Panc1 (cell line): ENCODE measurements around the gene C22orf23. TPM values are rescaled to one million over a fixed set of nuclear protein-coding genes. Genes with fewer than 3 reads are reported as not detected.

ENCODE experiments used
- ATAC-seq: fragments of 200-7000 bp; cut with Tn5 transposase; 2 replicates; pipeline ENCODE4 v1.9.1; 2020; ENCODE audit warnings: mild to moderate bottlenecking, moderate library complexity
- BruUV-seq: library from RNA; stranded (reverse); fragments of 400-500 nt; replicated peaks from 2 replicates; lab custom pipeline; 2021; lab: Mats Ljungman, UMichigan
- CTCF ChIA-PET: fragments of 300-600 bp; sonication (Branson Sonifier 250); formaldehyde crosslinking; loops from one replicate; lab custom pipeline; 2022; ENCODE audit warnings: antibody characterized with exemption; lab: Charles Lee
- POLR2A ChIA-PET: fragments of 300-600 bp; sonication (Branson Sonifier 250); formaldehyde crosslinking; loops from one replicate; lab custom pipeline; 2022; ENCODE audit warnings: antibody characterized with exemption; lab: Charles Lee
- DNase-seq: peaks from one replicate; pipeline ENCODE4 v3.0.0-alpha.2; 2010; ENCODE audit warnings: low read depth, low spot score
- H3K27ac ChIP-seq: 2 replicates; pipeline ENCODE4 v1.5.1; 2011; ENCODE audit warnings: mild to moderate bottlenecking, low read length, inconsistent platforms
- H3K27me3 ChIP-seq: fragments of 200-500 bp; sonication (Bioruptor generic); 2 replicates; pipeline ENCODE4 v1.6.0; 2014; ENCODE audit warnings: low read length, inconsistent platforms; ENCODE audit not compliant: control insufficient read depth, insufficient read depth
- H3K36me3 ChIP-seq: fragments of 200-500 bp; sonication (Bioruptor generic); 2 replicates; pipeline ENCODE4 v1.5.1; 2014; ENCODE audit warnings: inconsistent platforms, mild to moderate bottlenecking, low read length, moderate library complexity; ENCODE audit not compliant: control insufficient read depth, insufficient read depth
- H3K4me1 ChIP-seq: 2 replicates; pipeline ENCODE4 v1.5.1; 2011; ENCODE audit warnings: inconsistent platforms, mild to moderate bottlenecking, low read length, moderate library complexity; ENCODE audit not compliant: control insufficient read depth, insufficient read depth
- H3K4me3 ChIP-seq, 2 experiments: 2 replicates each; pipeline ENCODE4 v1.5.1; 2011 to 2012; ENCODE audit warnings: low read depth in 2 of 2, low read length in 2 of 2, mild to moderate bottlenecking in 2 of 2, inconsistent platforms in 1 of 2, moderate library complexity in 1 of 2
- H3K9me3 ChIP-seq: fragments of 200-500 bp; sonication (Bioruptor generic); 2 replicates; pipeline ENCODE4 v1.5.1; 2014; ENCODE audit warnings: low read depth, mild to moderate bottlenecking, inconsistent platforms, low read length, moderate library complexity; ENCODE audit not compliant: control insufficient read depth, insufficient read depth
- CTCF ChIP-seq: fragments of 450-650 bp; IDR thresholded peaks from 2 replicates; pipeline ENCODE4 v1.5.1; 2017; ENCODE audit warnings: mild to moderate bottlenecking
- POLR2AphosphoS5 ChIP-seq: IDR thresholded peaks from 2 replicates; pipeline ENCODE4 v1.6.1; 2012; ENCODE audit warnings: mild to moderate bottlenecking, low read depth, low read length, moderate library complexity
- REST ChIP-seq, 2 experiments: IDR thresholded peaks; 2 replicates each; pipeline ENCODE4 v1.6.1; 2011 to 2012; ENCODE audit warnings: low read depth in 2 of 2, control low read depth in 1 of 2, low read length in 1 of 2, mild to moderate bottlenecking in 1 of 2, moderate library complexity in 1 of 2; ENCODE audit not compliant: insufficient read depth in 1 of 2
- SIN3A ChIP-seq: IDR thresholded peaks from 2 replicates; pipeline ENCODE4 v1.6.1; 2012; ENCODE audit warnings: low read depth, mild to moderate bottlenecking, low read length, moderate library complexity, borderline replicate concordance; ENCODE audit not compliant: insufficient read depth
- TCF7L2 ChIP-seq: IDR thresholded peaks from 2 replicates; pipeline ENCODE4 v1.6.1; 2011; ENCODE audit warnings: mild to moderate bottlenecking, low read depth, low read length, inconsistent platforms
- in situ Hi-C: cut with HindIII; loops from 2 replicates; pipeline ENCODE4 v1.10.0; 2016; ENCODE audit warnings: low sequenced_read_pairs, low pct_unique_long_range_greater_than_20kb
- intact Hi-C: fragments of 100-400 bp; cut with micrococcal nuclease; formaldehyde crosslinking; loops from one replicate; pipeline ENCODE4 v1.10.0; 2022; ENCODE audit not compliant: unreplicated experiment
- total RNA-seq: library from RNA; stranded (reverse); gene quantifications from one replicate; pipeline ENCODE4 v1.2.1, GENCODE V29; 2021; ENCODE audit not compliant: unreplicated experiment

Gene C22orf23
- total RNA-seq, 1 experiment from 2014 or later, result 0.49 TPM

DNA sequence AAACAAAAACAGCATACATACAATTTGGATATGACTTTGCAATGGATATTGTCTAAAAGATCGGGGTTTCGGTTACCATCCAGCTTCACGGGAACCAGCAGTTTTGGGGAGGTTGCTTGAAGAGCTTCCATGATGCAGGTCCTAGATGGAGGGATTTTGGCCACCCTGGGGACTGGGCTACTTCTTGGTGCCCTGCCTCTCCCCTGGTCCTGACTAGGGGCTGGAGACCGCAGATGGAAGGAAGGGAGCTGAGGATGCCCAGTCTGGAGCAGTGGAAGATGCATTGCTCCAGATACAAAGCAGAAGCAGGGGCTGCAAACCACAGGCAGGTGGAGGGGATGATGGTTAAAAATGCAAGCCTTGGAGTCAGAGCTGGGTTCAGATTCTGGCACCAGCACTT lies 17.5 kb upstream of the C22orf23 start:
- Histone ChIP-seq H3K4me1 (no peaks in the 10 kb centered on the region), H3K36me3 (no peaks in the 10 kb centered on the region), H3K27ac (no peak overlapping the region), H3K27me3 (no peaks in the 10 kb centered on the region), H3K9me3 (no peaks in the 10 kb centered on the region), H3K4me3 (no peak overlapping the region)
- DNase-seq (no peak), ATAC-seq (no peak)
- BruUV-seq, result no TSS peak
- intact Hi-C loops (no loop called here), in situ Hi-C loops (no loop called here)
- TF ChIP-seq TCF7L2 (no peak), CTCF (no peak), POLR2AphosphoS5 (no peak), REST (IDR thresholded peaks at IDR 0.05; ENCODE audit: insufficient read depth in 1 of 2, low read depth in 2 of 2, low read length in 1 of 2) (no peak), SIN3A (no peak)
- POLR2A ChIA-PET, result interaction anchor here (0.6 to 0.8 kb wide), 2 partner anchors 16 to 41 kb away, joined by 3 to 8 read pairs; no protein-coding TSS in a partner anchor
- CTCF ChIA-PET, result no interaction called here

GRCh38 chr22:37968452-37969251 lies 15.3 kb upstream of the C22orf23 start:
- H3K27me3 ChIP-seq, result no peaks in the 10 kb centered on the region
- intact Hi-C loops, result no loop called here
- H3K36me3 ChIP-seq, result no peaks in the 10 kb centered on the region
- no peak overlapping the region for H3K4me3 ChIP-seq
- H3K4me1 ChIP-seq, result no peaks in the 10 kb centered on the region
- no TSS peak for BruUV-seq
- ChIA-PET CTCF (no interaction called here), POLR2A (no interaction called here)
- TF ChIP-seq POLR2AphosphoS5 (no peak), REST (IDR thresholded peaks at IDR 0.05; ENCODE audit: insufficient read depth in 1 of 2, low read depth in 2 of 2, low read length in 1 of 2) (no peak)
- H3K9me3 ChIP-seq, result no peaks in the 10 kb centered on the region
- ATAC-seq, result no peak
- no peak for DNase-seq
- in situ Hi-C loops, result no loop called here
- H3K27ac ChIP-seq, result no peak overlapping the region
